CD4-positive, alpha-beta memory T cell (primary cell): Measurements from ENCODE around the gene TRAF7. TPM values are rescaled to one million over a fixed set of nuclear protein-coding genes. Genes with fewer than 3 reads are reported as not detected.
A peak's percentile ranks its signal among the peaks of the same experiment; 100 is the strongest.
"Not testable (repeated sequence)": the region's sequence is repeated elsewhere in the genome, so short reads cannot be mapped to it uniquely, and the experiment has no call there.

Source experiments
- CTCF ChIA-PET: fragments of 350-600 bp; sonication (Branson Sonifier 250); formaldehyde crosslinking; loops from one replicate; lab custom pipeline; 2021; ENCODE audit warnings: inconsistent platforms; ENCODE audit not compliant: partially characterized antibody; lab: Charles Lee
- POLR2A ChIA-PET: fragments of 350-600 bp; sonication (Branson Sonifier 250); formaldehyde crosslinking; loops from one replicate; lab custom pipeline; 2021; ENCODE audit not compliant: partially characterized antibody; lab: Charles Lee
- DNase-seq, 5 donors: peaks; one replicate each; pipeline versions ENCODE4 v3.0.0 to v3.0.0-alpha.2; 2020 to 2022; ENCODE audit warnings: mixed read lengths in 1 of 5
- H3K27ac ChIP-seq: one replicate; pipeline ENCODE4 v1.7.0; 2013; ENCODE audit warnings: low read depth, low read length
- H3K27me3 ChIP-seq: 2 replicates; pipeline ENCODE4 v1.7.0; 2013; ENCODE audit warnings: mild to moderate bottlenecking, low read length, moderate library complexity; ENCODE audit not compliant: insufficient read depth
- H3K36me3 ChIP-seq: 2 replicates; pipeline ENCODE4 v1.7.0; 2013; ENCODE audit warnings: mild to moderate bottlenecking, low read length, moderate library complexity; ENCODE audit not compliant: insufficient read depth
- H3K4me1 ChIP-seq: 2 replicates; pipeline ENCODE4 v1.7.0; 2013; ENCODE audit warnings: mild to moderate bottlenecking, low read length, moderate library complexity; ENCODE audit not compliant: insufficient read depth
- H3K4me3 ChIP-seq, 2 donors: one replicate each; pipeline ENCODE4 v1.7.0; 2013; ENCODE audit warnings: low read length in 2 of 2, mild to moderate bottlenecking in 1 of 2
- H3K9me3 ChIP-seq, 2 donors: one replicate each; pipeline ENCODE4 v1.7.0; 2013; ENCODE audit warnings: low read length in 2 of 2, control low read depth in 1 of 2; ENCODE audit not compliant: control insufficient read depth in 1 of 2
- H3K27ac Mint-ChIP-seq, 7 donors: one replicate each; pipeline ENCODE4 v1.8.0; 2020 to 2021; ENCODE audit warnings: mixed read lengths in 7 of 7, mild to moderate bottlenecking in 6 of 7, inconsistent platforms in 3 of 7, moderate library complexity in 3 of 7
- H3K27me3 Mint-ChIP-seq, 2 donors: one replicate each; pipeline ENCODE4 v1.8.0; 2020 to 2021; ENCODE audit warnings: mixed read lengths in 2 of 2
- H3K36me3 Mint-ChIP-seq, 2 donors: one replicate each; pipeline ENCODE4 v1.8.0; 2020 to 2021; ENCODE audit warnings: mixed read lengths in 2 of 2, inconsistent platforms in 1 of 2, mild to moderate bottlenecking in 1 of 2
- H3K4me1 Mint-ChIP-seq, 4 donors: one replicate each; pipeline ENCODE4 v1.8.0; 2020 to 2021; ENCODE audit warnings: mixed read lengths in 4 of 4, mild to moderate bottlenecking in 1 of 4
- H3K4me3 Mint-ChIP-seq, 8 donors: one replicate each; pipeline ENCODE4 v1.8.0; 2020 to 2021; ENCODE audit warnings: mixed read lengths in 8 of 8, mild to moderate bottlenecking in 7 of 8, moderate library complexity in 6 of 8, inconsistent platforms in 3 of 8
- H3K9me3 Mint-ChIP-seq, 8 donors: one replicate each; pipeline ENCODE4 v1.8.0; 2020 to 2021; ENCODE audit warnings: mixed read lengths in 8 of 8, mild to moderate bottlenecking in 5 of 8, inconsistent platforms in 3 of 8, moderate library complexity in 1 of 8
- intact Hi-C: fragments of 100-400 bp; cut with micrococcal nuclease; formaldehyde crosslinking; loops from one replicate; pipeline ENCODE4 v1.15.1; 2023
- polyA plus RNA-seq, 2 donors: library from polyadenylated mRNA; unstranded; fragments of 300-500 nt; fragmentation: Illumina TruSeq; gene quantifications; one replicate each; pipeline ENCODE4 v1.2.3, GENCODE V29; 2021
- total RNA-seq, 2 experiments: library from RNA; stranded (reverse); gene quantifications; one replicate each; pipeline ENCODE4 v1.2.3, GENCODE V29; 2021

TRAF7 gene
- 10 to 100 TPM; 40.9 to 41.9 TPM for total RNA-seq
- 1 to 10 TPM; 1.9 to 8.9 TPM for polyA plus RNA-seq

GRCh38 chr16:2155091-2155950 lies at the start of gene TRAF7:
Gene TRAF7, plus strand, starts transcription at chr16:2155782. Its CDS starts 8,139 bp downstream, at chr16:2163921.
- Histone ChIP-seq H3K27ac (peak within 1 kb of the TSS; percentile 83), H3K4me1 (peaks cover 70% of the 10 kb centered on the region), H3K4me3 (peak within 1 kb of the TSS; percentile 75 to 79), H3K27me3 (no peaks in the 10 kb centered on the region), H3K36me3 (peaks cover 4% of the 10 kb centered on the region), H3K9me3 (no peaks in the 10 kb centered on the region)
- Mint-ChIP-seq H3K27ac (peak within 1 kb of the TSS; percentile 75 to 98 (median 94)), H3K27me3 (no peaks in the 10 kb centered on the region), H3K4me3 (peak within 1 kb of the TSS; percentile 94 to 98 (median 95)), H3K36me3 (peaks cover 0 to 14% of the 10 kb centered on the region in 2 donors), H3K4me1 (peaks cover 30 to 63% (median 45%) of the 10 kb centered on the region in 4 donors), H3K9me3 (no peaks in the 10 kb centered on the region)
- ChIA-PET POLR2A (interaction anchor here (0.5 to 3.7 kb wide), 56 partner anchors 9 to 1566 kb away, joined by 3 to 75 read pairs (median 6); partner anchors contain the start of genes AMDHD2, ATP6V0C, CCNF and ECI1), CTCF (interaction anchor here (0.6 to 4.6 kb wide), 16 partner anchors 9 to 377 kb away, joined by 3 to 30 read pairs (median 3); partner anchors contain the start of genes ECI1, PGP and RPS2)
- peak; percentile 97 to 100 (median 99) for DNase-seq
- intact Hi-C loops, result loop anchor here (1.0 to 10.0 kb wide), 12 partner anchors 19 to 358 kb away; partner anchors contain the start of genes ATP6V0C, E4F1, ECI1 and GFER

GRCh38 chr16:2106211-2106610 lies 49.4 kb upstream of the TRAF7 start:
- H3K9me3 Mint-ChIP-seq, intact Hi-C loops, H3K4me3 Mint-ChIP-seq: not testable (repeated sequence)

DNA sequence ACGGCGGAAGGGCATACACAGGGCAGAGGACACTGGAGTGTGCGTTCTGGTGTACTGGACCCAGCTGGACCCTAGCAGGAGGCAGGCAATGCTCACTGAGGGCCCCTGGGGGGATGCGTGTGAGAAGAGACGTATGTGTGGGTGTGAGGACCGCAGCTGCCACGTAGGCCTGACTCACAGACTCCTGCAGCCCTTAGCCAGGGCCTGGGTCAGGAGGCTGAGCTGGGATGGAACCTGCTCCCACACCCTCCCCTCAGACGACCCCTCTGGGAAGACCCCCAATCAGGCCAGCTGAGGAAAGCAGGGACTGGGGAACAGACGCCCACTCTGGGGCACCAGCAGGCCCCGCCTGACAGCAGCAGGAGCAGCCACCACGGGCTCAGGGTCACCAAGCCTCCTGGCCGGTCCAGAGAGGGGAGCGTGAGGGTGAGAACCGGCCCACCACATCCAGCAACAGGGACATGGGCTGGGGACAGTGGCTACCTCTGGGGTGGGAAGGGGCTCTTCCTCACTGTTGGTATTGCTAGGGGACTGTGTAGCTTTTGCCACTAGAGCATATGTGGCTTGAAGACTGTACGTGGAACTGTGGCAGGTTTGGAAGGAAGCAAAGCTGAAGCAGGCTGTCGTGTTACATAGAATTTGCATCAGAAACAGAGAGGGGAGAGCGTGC lies 48.3 kb upstream of the TRAF7 start:
- H3K36me3 Mint-ChIP-seq, result peaks cover 4 to 11% of the 10 kb centered on the region in 2 donors
- H3K27me3 ChIP-seq, H3K9me3 Mint-ChIP-seq, H3K27ac ChIP-seq, H3K9me3 ChIP-seq, H3K36me3 ChIP-seq, H3K4me1 Mint-ChIP-seq, H3K4me3 Mint-ChIP-seq, POLR2A ChIA-PET, H3K4me1 ChIP-seq, intact Hi-C loops, H3K27me3 Mint-ChIP-seq, H3K4me3 ChIP-seq, CTCF ChIA-PET: not testable (repeated sequence)
- H3K27ac Mint-ChIP-seq, result peak overlapping the region in 2 of 7 donors; percentile 64 to 68
- peak in 1 of 5 donors; percentile 2 for DNase-seq

More at GRCh38 chr16:2106211-2106610, 49.4 kb upstream of the TRAF7 start:
- H3K27ac ChIP-seq, H3K4me1 Mint-ChIP-seq, H3K9me3 ChIP-seq, H3K36me3 ChIP-seq, H3K27me3 ChIP-seq, H3K4me1 ChIP-seq, POLR2A ChIA-PET, CTCF ChIA-PET, H3K27me3 Mint-ChIP-seq, H3K27ac Mint-ChIP-seq, H3K4me3 ChIP-seq: not testable (repeated sequence)
- H3K36me3 Mint-ChIP-seq, result peaks cover 8 to 13% of the 10 kb centered on the region in 2 donors
- DNase-seq, result peak in 1 of 5 donors; percentile 10

- H3K4me3 ChIP-seq, H3K4me3 Mint-ChIP-seq, H3K27me3 ChIP-seq, H3K36me3 ChIP-seq, H3K9me3 Mint-ChIP-seq, H3K4me1 ChIP-seq, intact Hi-C loops, POLR2A ChIA-PET, H3K9me3 ChIP-seq, H3K27me3 Mint-ChIP-seq, H3K4me1 Mint-ChIP-seq, H3K27ac ChIP-seq, CTCF ChIA-PET, DNase-seq: not testable (repeated sequence)
- Mint-ChIP-seq H3K36me3 (peaks cover 4 to 11% of the 10 kb centered on the region in 2 donors), H3K27ac (peak overlapping the region in 1 of 7 donors; percentile 68)
These were observed 47.8 kb upstream of the TRAF7 start for GRCh38 chr16:2107791-2108125.

DNA sequence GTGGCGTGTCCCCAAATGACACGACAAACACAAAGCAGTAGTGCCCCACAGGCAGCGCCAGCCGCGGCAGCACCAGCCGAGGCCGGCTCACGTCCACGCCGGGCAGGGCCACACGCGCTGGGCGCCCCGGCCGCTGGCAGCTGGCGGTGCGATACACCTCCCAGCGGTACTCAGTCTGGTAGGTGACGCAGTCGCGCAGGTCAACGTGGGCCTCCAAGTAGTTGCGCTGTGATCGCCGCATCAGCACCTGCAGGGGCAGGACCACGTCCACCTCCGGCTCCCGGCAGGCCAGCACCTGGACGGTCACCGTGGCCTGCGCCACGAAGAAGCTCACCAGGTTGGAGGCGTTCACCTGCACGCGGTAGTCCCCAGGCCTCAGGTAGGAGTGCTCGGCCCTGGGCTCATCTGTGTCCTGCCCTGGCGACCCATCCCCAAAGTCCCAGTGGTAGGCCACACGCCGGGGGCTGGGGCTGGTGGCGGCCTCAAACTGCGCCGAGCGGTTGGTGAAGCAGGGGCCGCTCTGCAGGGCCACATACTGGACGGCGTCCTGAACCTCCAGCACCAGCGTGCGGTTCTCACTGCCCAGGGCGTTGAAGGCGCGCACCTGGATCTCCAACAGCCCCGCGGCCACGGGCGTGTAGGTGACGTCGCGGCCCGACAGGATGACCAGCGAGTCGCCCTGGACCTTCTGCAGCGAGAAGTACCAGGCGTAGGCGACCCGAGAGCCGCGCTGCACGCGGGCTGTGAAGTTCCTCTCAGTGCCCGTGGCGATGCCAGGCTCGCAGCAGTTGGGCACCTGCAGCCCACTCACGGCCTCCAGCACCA lies 46.9 kb upstream of the TRAF7 start:
- H3K9me3 Mint-ChIP-seq, H3K36me3 ChIP-seq, H3K27me3 ChIP-seq, H3K9me3 ChIP-seq, POLR2A ChIA-PET, H3K36me3 Mint-ChIP-seq, CTCF ChIA-PET, H3K4me3 Mint-ChIP-seq, H3K27me3 Mint-ChIP-seq, intact Hi-C loops, H3K27ac ChIP-seq, H3K4me1 Mint-ChIP-seq, H3K4me1 ChIP-seq, DNase-seq, H3K4me3 ChIP-seq, H3K27ac Mint-ChIP-seq: not testable (repeated sequence)

DNA sequence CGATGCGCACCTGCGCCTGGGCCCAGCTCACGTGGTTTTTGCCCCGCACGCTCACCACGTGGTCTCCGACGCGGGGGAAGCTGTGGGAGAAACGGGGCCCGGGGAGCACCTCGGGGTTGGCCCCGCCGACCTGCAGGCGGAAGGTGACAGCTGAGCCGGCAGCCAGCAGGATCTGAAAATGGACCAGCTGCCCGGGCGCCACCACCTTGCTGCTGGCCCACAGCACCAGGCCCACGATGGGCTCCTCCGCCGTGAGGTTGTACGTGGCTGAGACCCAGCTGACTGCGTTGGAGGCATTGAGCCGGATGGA lies 46.4 kb upstream of the TRAF7 start:
- intact Hi-C loops, H3K4me1 Mint-ChIP-seq, H3K4me1 ChIP-seq, DNase-seq, H3K27me3 ChIP-seq, H3K9me3 Mint-ChIP-seq, CTCF ChIA-PET, H3K27me3 Mint-ChIP-seq, H3K4me3 ChIP-seq, H3K4me3 Mint-ChIP-seq, H3K9me3 ChIP-seq, POLR2A ChIA-PET, H3K36me3 ChIP-seq, H3K36me3 Mint-ChIP-seq, H3K27ac ChIP-seq, H3K27ac Mint-ChIP-seq: not testable (repeated sequence)

- H3K4me1 ChIP-seq, H3K4me3 ChIP-seq, H3K27me3 ChIP-seq, CTCF ChIA-PET, H3K36me3 ChIP-seq, H3K9me3 ChIP-seq, H3K27ac ChIP-seq, DNase-seq, POLR2A ChIA-PET, H3K4me3 Mint-ChIP-seq, H3K27me3 Mint-ChIP-seq, H3K27ac Mint-ChIP-seq, H3K4me1 Mint-ChIP-seq, H3K9me3 Mint-ChIP-seq, H3K36me3 Mint-ChIP-seq, intact Hi-C loops: not testable (repeated sequence)
These were observed 45.7 kb upstream of the TRAF7 start for GRCh38 chr16:2109872-2110271.
